PC-3 (cell line): ENCODE measurements around the gene TMEM213. TPM values are rescaled to one million over a fixed set of nuclear protein-coding genes. Genes with fewer than 3 reads are reported as not detected.
"Not testable (repeated sequence)": the region's sequence is repeated elsewhere in the genome, so short reads cannot be mapped to it uniquely, and the experiment has no call there.

ENCODE experiments used
- ATAC-seq: fragments of 200-7000 bp; cut with Tn5 transposase; 2 replicates; pipeline ENCODE4 v1.9.1; 2020; ENCODE audit warnings: mild to moderate bottlenecking, moderate library complexity
- BruUV-seq: library from RNA; stranded (reverse); fragments of 400-500 nt; replicated peaks from 2 replicates; lab custom pipeline; 2021; lab: Mats Ljungman, UMichigan
- CTCF ChIA-PET: fragments of 300-600 bp; sonication (Branson Sonifier 250); formaldehyde crosslinking; loops from one replicate; lab custom pipeline; 2022; ENCODE audit warnings: antibody characterized with exemption; lab: Charles Lee
- POLR2A ChIA-PET: fragments of 300-600 bp; sonication (Branson Sonifier 250); formaldehyde crosslinking; loops from one replicate; lab custom pipeline; 2022; ENCODE audit warnings: antibody characterized with exemption; ENCODE audit not compliant: unreplicated experiment; lab: Charles Lee
- DNase-seq: peaks from one replicate; pipeline ENCODE4 v3.0.0-alpha.2; 2015
- H2AFZ ChIP-seq: fragments of 300-600 bp; sonication (generic); 2 replicates; pipeline ENCODE4 v1.6.0; 2016; ENCODE audit warnings: antibody characterized with exemption, low read length
- H3F3A ChIP-seq: fragments of 300-600 bp; sonication (generic); one replicate; pipeline ENCODE4 v1.6.0; 2017; ENCODE audit warnings: antibody characterized with exemption, low read length, control low read depth, mild to moderate bottlenecking; ENCODE audit not compliant: unreplicated experiment
- H3K27ac ChIP-seq: fragments of 300-600 bp; sonication (generic); 2 replicates; pipeline ENCODE4 v1.5.1; 2016; ENCODE audit warnings: mild to moderate bottlenecking, low read length
- H3K27me3 ChIP-seq: fragments of 300-600 bp; sonication (generic); 2 replicates; pipeline ENCODE4 v1.6.1; 2016; ENCODE audit warnings: low read length, mixed read lengths
- H3K36me3 ChIP-seq: fragments of 300-600 bp; sonication (generic); 2 replicates; pipeline ENCODE4 v1.6.1; 2016; ENCODE audit warnings: low read depth, mixed run types, low read length, mixed read lengths
- H3K4me1 ChIP-seq: fragments of 300-600 bp; sonication (generic); 2 replicates; pipeline ENCODE4 v1.5.1; 2016; ENCODE audit warnings: low read length; ENCODE audit not compliant: insufficient read depth
- H3K4me2 ChIP-seq: fragments of 300-600 bp; sonication (generic); 2 replicates; pipeline ENCODE4 v1.6.0; 2016; ENCODE audit warnings: low read length
- H3K4me3 ChIP-seq: fragments of 300-600 bp; sonication (generic); 2 replicates; pipeline ENCODE4 v1.5.1; 2016; ENCODE audit warnings: mild to moderate bottlenecking, low read length, mixed read lengths
- H3K79me2 ChIP-seq: fragments of 300-600 bp; sonication (generic); 2 replicates; pipeline ENCODE4 v1.6.1; 2017; ENCODE audit warnings: low read length, mixed read lengths
- H3K9ac ChIP-seq: fragments of 300-600 bp; sonication (generic); 2 replicates; pipeline ENCODE4 v1.6.0; 2016; ENCODE audit warnings: mild to moderate bottlenecking, low read length
- H3K9me2 ChIP-seq: fragments of 300-600 bp; sonication (generic); replicated peaks from 2 replicates; pipeline ENCODE4 v1.6.1; 2016; ENCODE audit warnings: mixed run types, low read length, mixed read lengths
- H3K9me3 ChIP-seq: fragments of 300-600 bp; sonication (generic); 2 replicates; pipeline ENCODE4 v1.6.1; 2016; ENCODE audit warnings: low read length, mixed read lengths
- H4K20me1 ChIP-seq: fragments of 300-600 bp; sonication (generic); 2 replicates; pipeline ENCODE4 v1.6.1; 2016; ENCODE audit warnings: low read length, mixed read lengths
- CTCF ChIP-seq: fragments of 300-600 bp; sonication (generic); conservative IDR thresholded peaks from 2 replicates; pipeline ENCODE4 v1.5.1; 2017; ENCODE audit warnings: antibody characterized with exemption, low read depth, mild to moderate bottlenecking, low read length
- EZH2 ChIP-seq: fragments of 300-600 bp; sonication (generic); IDR thresholded peaks from one replicate; pipeline ENCODE4 v1.6.1; 2017; ENCODE audit warnings: antibody characterized with exemption, mild to moderate bottlenecking, low read length; ENCODE audit not compliant: unreplicated experiment
- EZH2phosphoT487 ChIP-seq: fragments of 300-600 bp; sonication (generic); IDR thresholded peaks from 2 replicates; pipeline ENCODE4 v1.6.1; 2018; ENCODE audit warnings: mild to moderate bottlenecking, antibody characterized with exemption, low read length, borderline replicate concordance
- intact Hi-C: fragments of 100-400 bp; cut with micrococcal nuclease; formaldehyde crosslinking; loops from 2 replicates; pipeline ENCODE4 v1.9.0; 2023
- total RNA-seq: library from RNA; depleted of rRNA; stranded (reverse); fragments of >200 nt; gene quantifications from 2 replicates; pipeline ENCODE4 v1.2.3, GENCODE V29; 2014

TMEM213 gene
- total RNA-seq, 1 experiment from 2014 or later = not detected

- Histone ChIP-seq H4K20me1 (no peaks in the 10 kb centered on the region), H3K4me2 (no peak overlapping the region), H3K9me2 (no peaks in the 10 kb centered on the region), H3K27ac (no peak overlapping the region), H3K79me2 (no peaks in the 10 kb centered on the region), H3K27me3 (no peaks in the 10 kb centered on the region), H3K9me3 (no peaks in the 10 kb centered on the region), H3K4me3 (no peak overlapping the region), H3K9ac (no peak overlapping the region), H3F3A (no peaks in the 10 kb centered on the region), H3K4me1 (no peaks in the 10 kb centered on the region), H3K36me3 (no peaks in the 10 kb centered on the region), H2AFZ (no peak overlapping the region)
- POLR2A ChIA-PET = no interaction called here
- CTCF ChIA-PET = no interaction called here
- ATAC-seq (no peak), DNase-seq (no peak)
- no TSS peak for BruUV-seq
- intact Hi-C loops = no loop called here
- TF ChIP-seq EZH2phosphoT487 (no peak), EZH2 (no peak), CTCF (no peak)
Measured at GRCh38 chr7:138802706-138803105, 4.9 kb downstream of the TMEM213 start.

DNA sequence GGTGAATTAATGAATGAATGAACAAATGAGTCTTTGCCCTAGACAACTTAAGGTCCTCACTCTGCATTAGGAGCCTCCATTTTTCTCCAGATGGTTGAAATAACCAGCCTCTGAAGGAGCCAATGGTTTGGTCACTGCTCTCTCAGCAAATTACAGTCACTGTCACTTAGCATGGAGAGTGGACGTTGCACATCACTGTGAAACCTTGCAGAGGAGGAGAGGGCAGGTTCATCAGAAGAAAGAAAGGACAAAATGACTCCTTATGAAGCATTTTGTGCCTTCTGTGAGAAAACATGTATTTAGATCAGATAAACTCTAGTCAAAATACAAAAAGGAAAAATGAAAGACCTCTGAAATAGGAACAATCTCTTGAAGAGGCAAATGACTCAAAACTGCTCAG, 6.8 kb downstream of the TMEM213 start:
- ATAC-seq (no peak), DNase-seq (no peak)
- no TSS peak for BruUV-seq
- POLR2A ChIA-PET = no interaction called here
- no peaks in the 10 kb centered on the region for H4K20me1 ChIP-seq
- no peak overlapping the region for H3K9ac ChIP-seq
- TF ChIP-seq EZH2phosphoT487 (no peak), EZH2 (no peak), CTCF (no peak)
- no peak overlapping the region for H3K4me3 ChIP-seq
- H3K79me2 ChIP-seq = no peaks in the 10 kb centered on the region
- H3K4me2 ChIP-seq = no peak overlapping the region
- CTCF ChIA-PET = no interaction called here
- no peaks in the 10 kb centered on the region for H3K4me1 ChIP-seq
- no peak overlapping the region for H3K27ac ChIP-seq
- no peaks in the 10 kb centered on the region for H3K36me3 ChIP-seq
- no peaks in the 10 kb centered on the region for H3F3A ChIP-seq
- no peaks in the 10 kb centered on the region for H3K9me3 ChIP-seq
- H3K9me2 ChIP-seq = no peaks in the 10 kb centered on the region
- no peaks in the 10 kb centered on the region for H3K27me3 ChIP-seq
- H2AFZ ChIP-seq = no peak overlapping the region
- intact Hi-C loops = no loop called here

DNA sequence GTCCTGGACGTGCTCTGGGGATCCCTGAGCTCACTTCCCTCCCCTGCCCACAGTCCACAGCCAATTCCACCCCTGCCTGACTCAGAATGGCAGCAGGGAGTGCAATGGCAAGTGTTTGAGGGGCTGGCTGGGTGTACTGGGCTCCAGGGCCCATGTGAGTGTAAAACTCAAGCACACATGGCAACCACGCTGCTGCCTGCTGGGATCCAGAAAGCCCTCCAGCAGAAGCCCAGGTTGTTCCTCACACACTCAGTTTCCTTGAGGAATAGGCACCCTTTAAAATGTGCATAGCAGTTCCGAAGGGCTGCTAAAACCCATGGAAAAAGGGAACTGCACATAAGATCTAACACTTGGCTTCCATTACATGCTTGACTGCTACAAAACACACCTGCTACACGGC, 11.6 kb downstream of the TMEM213 start:
- H3K4me3 ChIP-seq = no peak overlapping the region
- DNase-seq = no peak
- no peaks in the 10 kb centered on the region for H3K9me3 ChIP-seq
- no peaks in the 10 kb centered on the region for H3K4me1 ChIP-seq
- BruUV-seq = no TSS peak
- no peak for ATAC-seq
- H2AFZ ChIP-seq = no peak overlapping the region
- no peak overlapping the region for H3K27ac ChIP-seq
- CTCF ChIA-PET = no interaction called here
- no peaks in the 10 kb centered on the region for H3F3A ChIP-seq
- no peak overlapping the region for H3K9ac ChIP-seq
- no peaks in the 10 kb centered on the region for H4K20me1 ChIP-seq
- intact Hi-C loops = no loop called here
- H3K4me2 ChIP-seq = no peak overlapping the region
- no peak for TF ChIP-seq EZH2
- no peak for TF ChIP-seq EZH2phosphoT487
- no peak for TF ChIP-seq CTCF
- POLR2A ChIA-PET = no interaction called here
- H3K79me2 ChIP-seq = no peaks in the 10 kb centered on the region
- no peaks in the 10 kb centered on the region for H3K36me3 ChIP-seq
- H3K27me3 ChIP-seq = no peaks in the 10 kb centered on the region
- H3K9me2 ChIP-seq = no peaks in the 10 kb centered on the region

GRCh38 chr7:138811327-138811726, 13.5 kb downstream of the TMEM213 start:
- H2AFZ ChIP-seq, H4K20me1 ChIP-seq, CTCF ChIA-PET, H3K9me3 ChIP-seq, ATAC-seq, intact Hi-C loops, H3K4me2 ChIP-seq, H3K27ac ChIP-seq, H3K36me3 ChIP-seq, H3K4me3 ChIP-seq, H3K9ac ChIP-seq, H3K9me2 ChIP-seq, H3K27me3 ChIP-seq, H3K4me1 ChIP-seq, H3K79me2 ChIP-seq, H3F3A ChIP-seq, DNase-seq, BruUV-seq: not testable (repeated sequence)
- POLR2A ChIA-PET = interaction anchor here (0.6 kb wide), 1 partner anchor 811 kb away, joined by 4 read pairs; no protein-coding TSS in a partner anchor
